K562 (cell line): ENCODE data around the gene POLR1D. TPM values are rescaled to one million over a fixed set of nuclear protein-coding genes. Genes with fewer than 3 reads are reported as not detected.

Experiments used
- ATAC-seq: fragments of 200-7000 bp; cut with Tn5 transposase; 3 replicates; pipeline ENCODE4 v1.9.1; 2020; ENCODE audit warnings: moderate library complexity
- BruUV-seq: library from RNA; stranded (reverse); fragments of 400-500 nt; replicated peaks from 2 replicates; lab custom pipeline; 2021; lab: Mats Ljungman, UMichigan
- CTCF ChIA-PET: fragments of 300-600 bp; formaldehyde crosslinking; extraction: SDS; loops from one replicate; lab custom pipeline; 2021; ENCODE audit warnings: low intra/inter-chr PET ratio; lab: Yijun Ruan, JAX
- POLR2A ChIA-PET: fragments of 300-600, 350-650 bp; sonication (Branson Sonifier 250); formaldehyde crosslinking; extraction: SDS; loops from one replicate; lab custom pipeline; 2021; ENCODE audit warnings: antibody characterized with exemption, inconsistent platforms; lab: Yijun Ruan, JAX
- DNase-seq, 4 experiments: peaks; one replicate each; pipeline versions ENCODE4 v3.0.0 to v3.0.0-alpha.2; 2011 to 2018; ENCODE audit warnings: low spot score in 3 of 4, mixed read lengths in 3 of 4; ENCODE audit errors: extremely low read depth in 1 of 4
- FAIRE-seq: peaks from 2 replicates; lab custom pipeline; 2011; peaks lifted over from hg19 to GRCh38; lab: Jason Lieb, UNC
- H2AFZ ChIP-seq: 2 replicates; pipeline ENCODE4 v1.6.0; 2011; ENCODE audit warnings: low read depth, low read length, control low read depth, inconsistent platforms
- H3K27ac ChIP-seq: fragments of 200-600 bp; 3 replicates; pipeline ENCODE4 v1.8.0; 2011; ENCODE audit warnings: low read depth, mild to moderate bottlenecking, control low read depth, inconsistent platforms, low read length, moderate library complexity, mixed read lengths; ENCODE audit errors: extremely low read depth
- H3K27me3 ChIP-seq, 2 experiments: fragments of 300-600 bp in 1 of 2; 2 replicates in 1 of 2; 3 replicates in 1 of 2; pipeline versions ENCODE4 v1.6.0 to v1.8.0; 2011; ENCODE audit warnings: inconsistent platforms in 2 of 2, low read length in 2 of 2, mild to moderate bottlenecking in 1 of 2, mixed read lengths in 1 of 2, moderate library complexity in 1 of 2; ENCODE audit not compliant: control insufficient read depth in 2 of 2, insufficient read depth in 2 of 2
- H3K36me3 ChIP-seq: fragments of 300-600 bp; 3 replicates; pipeline ENCODE4 v1.8.0; 2011; ENCODE audit warnings: mild to moderate bottlenecking, low read length, inconsistent platforms; ENCODE audit not compliant: control insufficient read depth, insufficient read depth
- H3K4me1 ChIP-seq, 2 experiments: fragments of 200-600 bp in 1 of 2; replicated peaks in 1 of 2; 2 replicates in 1 of 2; 3 replicates in 1 of 2; pipeline versions ENCODE4 v1.5.1 to v1.8.0; 2011; ENCODE audit warnings: inconsistent platforms in 2 of 2, low read length in 2 of 2, mild to moderate bottlenecking in 1 of 2, mixed read lengths in 1 of 2, moderate library complexity in 1 of 2; ENCODE audit not compliant: control insufficient read depth in 2 of 2, insufficient read depth in 2 of 2
- H3K4me2 ChIP-seq: 2 replicates; pipeline ENCODE4 v1.6.1; 2011; ENCODE audit warnings: low read length, control low read depth, inconsistent platforms, mixed read lengths; ENCODE audit not compliant: insufficient read depth
- H3K4me3 ChIP-seq: fragments of 200-600 bp; sonication (generic), shearing (Covaris generic); 2 replicates; pipeline ENCODE4 v1.5.1; 2016; ENCODE audit warnings: control low read depth, inconsistent platforms
- H3K79me2 ChIP-seq: fragments of 200-600 bp; 3 replicates; pipeline ENCODE4 v1.8.0; 2011; ENCODE audit warnings: low read length, inconsistent platforms; ENCODE audit not compliant: control insufficient read depth, insufficient read depth
- H3K9ac ChIP-seq, 2 experiments: 2 replicates each; pipeline versions ENCODE4 v1.6.0 to v1.6.1; 2011; ENCODE audit warnings: low read depth in 2 of 2, low read length in 2 of 2, control low read depth in 1 of 2, inconsistent platforms in 1 of 2, mild to moderate bottlenecking in 1 of 2, mixed read lengths in 1 of 2; ENCODE audit not compliant: insufficient read depth in 1 of 2
- H3K9me1 ChIP-seq: one replicate; pipeline ENCODE4 v1.6.0; 2011; ENCODE audit warnings: inconsistent platforms, mild to moderate bottlenecking, low read length, moderate library complexity; ENCODE audit not compliant: control insufficient read depth, insufficient read depth
- H3K9me3 ChIP-seq: replicated peaks from 2 replicates; pipeline ENCODE4 v1.5.1; 2011; ENCODE audit warnings: low read depth, low read length, inconsistent platforms; ENCODE audit not compliant: control insufficient read depth, insufficient read depth
- H4K20me1 ChIP-seq: replicated peaks from 2 replicates; pipeline ENCODE4 v1.6.1; 2011; ENCODE audit warnings: low read length, inconsistent platforms, mixed read lengths; ENCODE audit not compliant: control insufficient read depth, insufficient read depth
- CHAMP1 ChIP-seq: fragments of 450-650 bp; IDR thresholded peaks from 2 replicates; pipeline ENCODE4 v1.6.1; 2016; ENCODE audit warnings: mild to moderate bottlenecking
- CREB3L1 ChIP-seq: fragments of 450-650 bp; IDR thresholded peaks from 2 replicates; pipeline ENCODE4 v1.6.1; 2014; ENCODE audit warnings: low read depth, mild to moderate bottlenecking, moderate library complexity, borderline replicate concordance
- CTCF ChIP-seq, 3 experiments: IDR thresholded peaks in 2 of 3; conservative IDR thresholded peaks in 1 of 3; 2 replicates each; pipeline ENCODE4 v1.5.1; 2011 to 2012; ENCODE audit warnings: low read length in 3 of 3, mild to moderate bottlenecking in 3 of 3, control low read depth in 2 of 3, improper control_type of control experiment in 1 of 3, inconsistent platforms in 1 of 3, low read depth in 1 of 3, mixed read lengths in 1 of 3, moderate library complexity in 1 of 3; ENCODE audit not compliant: insufficient read depth in 2 of 3
- DDX20 ChIP-seq: fragments of 450-650 bp; IDR thresholded peaks from 2 replicates; pipeline ENCODE4 v1.6.1; 2016; ENCODE audit warnings: missing genetic modification characterization, low read depth, mild to moderate bottlenecking, missing compliant biosample characterization, moderate library complexity
- E2F1 ChIP-seq: sonication (generic); formaldehyde crosslinking; IDR thresholded peaks from 2 replicates; pipeline ENCODE4 v1.8.1; 2023; ENCODE audit warnings: mild to moderate bottlenecking, missing genetic modification reagents, moderate library complexity
- HBP1 ChIP-seq: fragments of 450-650 bp; formaldehyde crosslinking; IDR thresholded peaks from 2 replicates; pipeline ENCODE4 v1.4.0; 2022; ENCODE audit warnings: missing genetic modification characterization
- MXI1 ChIP-seq: IDR thresholded peaks from 2 replicates; pipeline ENCODE4 v1.6.1; 2011; ENCODE audit warnings: low read depth, mild to moderate bottlenecking, improper control_type of control experiment, low read length
- RAD21 ChIP-seq, 2 experiments: fragments of 250-450 bp in 1 of 2; fragments of 450-650 bp in 1 of 2; sonication (Bioruptor Pico) in 1 of 2; formaldehyde crosslinking in 1 of 2; IDR thresholded peaks in 1 of 2; conservative IDR thresholded peaks in 1 of 2; 2 replicates each; pipeline versions ENCODE4 v1.4.0 to v1.8.0; 2020 to 2022; ENCODE audit warnings: mild to moderate bottlenecking in 2 of 2, moderate library complexity in 1 of 2
- SMAD3 ChIP-seq: fragments of 450-650 bp; formaldehyde crosslinking; conservative IDR thresholded peaks from 2 replicates; pipeline ENCODE4 v1.4.0; 2020; ENCODE audit warnings: mild to moderate bottlenecking
- STAG1 ChIP-seq: sonication (generic); formaldehyde crosslinking; IDR thresholded peaks from 2 replicates; pipeline ENCODE4 v1.5.0; 2020; ENCODE audit warnings: missing genetic modification reagents, borderline replicate concordance
- SUPT5H ChIP-seq: fragments of 450-650 bp; IDR thresholded peaks from 2 replicates; pipeline ENCODE4 v1.6.1; 2016
- TAF1 ChIP-seq: IDR thresholded peaks from 2 replicates; pipeline ENCODE4 v1.6.1; 2011; ENCODE audit warnings: mild to moderate bottlenecking, low read length, moderate library complexity; ENCODE audit not compliant: insufficient read depth, control insufficient read depth, severe bottlenecking; ENCODE audit errors: extremely low read depth
- TARDBP ChIP-seq: fragments of 450-650 bp; IDR thresholded peaks from 2 replicates; pipeline ENCODE4 v1.6.1; 2016
- WGBS: fragments of 100-300 bp; shearing (Covaris generic); methylation state at CpG from one replicate; pipeline ENCODE4 v1.1.6; 2016; ENCODE audit warnings: low coverage, mixed read lengths; ENCODE audit not compliant: insufficient coverage; ENCODE audit errors: missing lambda C conversion rate; 5-methylcytosine and 5-hydroxymethylcytosine counted together
- in situ Hi-C: fragments of 300-500 bp; cut with MboI; formaldehyde crosslinking; loops from 4 replicates; pipeline ENCODE4 v1.15.0; 2018; ENCODE audit warnings: inconsistent platforms, mixed read lengths
- intact Hi-C: fragments of 100-400 bp; cut with micrococcal nuclease; formaldehyde crosslinking; loops from 2 replicates; pipeline ENCODE4 v1.14.2; 2022
- polyA plus RNA-seq, 8 experiments: library from polyadenylated mRNA; depleted of rRNA in 4 of 8; stranded (reverse) in 5 of 8; unstranded in 3 of 8; fragments of >200 nt; fragmentation: Nextera tagmentation in 2 of 8; fragmentation: Illumina TruSeq in 1 of 8; extraction: Ambion mirVana in 2 of 8; extraction: Trizol in 1 of 8; gene quantifications; 2 replicates each; pipeline versions ENCODE4 v1.2.1 to v1.2.3, GENCODE V29; 2011 to 2014; ENCODE audit warnings: inconsistent platforms in 1 of 8, missing spikeins in 1 of 8
- total RNA-seq, 7 experiments: library from RNA; depleted of rRNA in 6 of 7; stranded (reverse); fragments of >200 nt in 6 of 7; fragmentation: Illumina TruSeq in 2 of 7; extraction: Trizol in 2 of 7; gene quantifications; 2 replicates each; pipeline versions ENCODE4 v1.2.1 to v1.2.3, GENCODE V29; 2011 to 2021; ENCODE audit warnings: low replicate concordance in 1 of 7

POLR1D gene
- total and polyA plus RNA-seq, 9 of the 15 experiments (the other 6 are each of a cell fraction or from before 2014, with no cell fraction given) = 107 to 188 (median 145) TPM

- Histone ChIP-seq H3K4me1 (peaks cover 4 to 10% of the 10 kb centered on the region in 2 experiments; a peak in 4 of 5 replicates), H3K4me3 (no peak overlapping the region), H3K9ac (no peak overlapping the region), H3K79me2 (no peaks in the 10 kb centered on the region), H4K20me1 (no peaks in the 10 kb centered on the region; the same call in 1 of the 2 replicates), H3K27me3 (no peaks in the 10 kb centered on the region), H3K9me3 (no peaks in the 10 kb centered on the region), H3K9me1 (no peaks in the 10 kb centered on the region), H3K27ac (no peak overlapping the region), H3K4me2 (no peak overlapping the region), H3K36me3 (peaks cover 3% of the 10 kb centered on the region; the same call in 1 of the 3 replicates), H2AFZ (no peak overlapping the region)
- no peak for ATAC-seq
- in situ Hi-C loops (no loop called here), intact Hi-C loops (loop anchor here (5.0 kb wide), 1 partner anchor 162 kb away; no protein-coding TSS in a partner anchor)
- DNase-seq = peak in 1 of 4 experiments; percentile 5
- CTCF ChIA-PET = no interaction called here
- FAIRE-seq = no peak
- no TSS peak for BruUV-seq
- POLR2A ChIA-PET = no interaction called here
- 40% methylated on average over 2 of the region's 3 CpGs for WGBS
- no peak for TF ChIP-seq TAF1
- no peak for TF ChIP-seq SMAD3 (CRISPR knock-in tag)
- TF ChIP-seq TARDBP = no peak
- TF ChIP-seq MXI1 = no peak
- no peak for TF ChIP-seq SUPT5H
- TF ChIP-seq DDX20 (tag) = no peak
- peak in 1 of 3 experiments; percentile 38; a peak in 2 of 6 replicates for TF ChIP-seq CTCF (IDR thresholded peaks at IDR 0.05 in 2 of 3, conservative IDR thresholded peaks at IDR 0.05 in 1 of 3; ENCODE audit: insufficient read depth in 2 of 3, low read depth in 1 of 3, low read length in 3 of 3)
- no peak for TF ChIP-seq CHAMP1
- TF ChIP-seq RAD21 (CRISPR knock-in tag; conservative IDR thresholded peaks at IDR 0.05 in 1 of 2, IDR thresholded peaks at IDR 0.05 in 1 of 2) = peak; percentile 37 to 48; a peak in 3 of 4 replicates
- no peak for TF ChIP-seq HBP1 (CRISPR knock-in tag)
- TF ChIP-seq CREB3L1 = no peak
- TF ChIP-seq STAG1 (CRISPR knock-in tag) = no peak
- TF ChIP-seq E2F1 = no peak
These were observed 43.6 kb downstream of the POLR1D start for GRCh38 chr13:27665333-27665732.
